SK-N-MC (cell line): Measurements from ENCODE around the gene SLC66A2.

Experiments
- EZH2 ChIP-seq: fragments of 200-600 bp; sonication (generic); IDR thresholded peaks from one replicate; pipeline ENCODE4 v1.6.1; 2017; ENCODE audit warnings: antibody characterized with exemption
- POLR2AphosphoS5 ChIP-seq: IDR thresholded peaks from 2 replicates; pipeline ENCODE4 v1.6.1; 2012; ENCODE audit warnings: mild to moderate bottlenecking, low read depth, low read length, borderline replicate concordance

DNA sequence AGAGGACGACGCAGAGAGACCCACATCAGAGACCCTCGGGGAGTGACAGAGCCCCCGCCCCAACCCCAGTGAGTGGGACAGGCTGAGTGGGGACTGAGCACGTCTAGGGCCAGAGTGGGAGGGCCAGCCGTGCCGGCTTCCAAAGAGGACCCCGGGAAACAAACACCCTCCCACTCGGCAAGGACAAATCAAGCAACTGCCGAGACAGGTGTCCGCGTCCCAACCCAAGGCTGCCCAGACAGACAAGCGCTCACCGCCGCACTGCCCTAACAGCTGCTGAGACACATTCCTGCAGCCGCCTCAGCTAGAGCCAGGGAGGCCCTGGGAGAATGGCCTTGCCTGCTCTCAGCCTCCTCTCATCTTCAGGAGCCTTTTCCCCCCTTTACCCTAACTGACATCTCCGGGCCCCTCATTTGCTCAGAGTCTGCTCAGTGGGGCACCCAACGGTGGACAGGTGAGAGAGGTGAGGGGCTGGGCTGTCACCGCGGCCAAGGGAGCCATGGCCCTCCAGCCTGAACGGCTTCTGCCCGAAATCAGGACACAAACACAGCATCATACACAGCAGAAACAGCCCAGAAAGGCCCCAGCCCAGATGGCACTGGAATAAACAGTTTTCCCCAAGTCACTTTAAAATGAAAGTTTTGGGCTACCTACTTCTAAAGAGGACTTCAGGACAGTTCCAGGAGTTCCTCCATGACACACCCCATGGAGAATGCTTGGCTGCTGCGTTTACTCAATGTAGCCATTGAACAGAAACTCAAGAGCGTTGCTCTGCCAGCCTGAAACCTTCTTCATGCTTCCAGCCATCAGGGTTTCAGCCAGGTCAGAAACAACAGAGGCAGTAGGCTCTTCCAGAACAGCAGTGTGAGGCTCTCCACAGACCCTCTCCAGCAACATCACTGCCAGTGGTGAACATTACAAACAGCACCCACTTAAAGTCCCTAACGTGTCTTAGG lies 23.6 kb downstream of the SLC66A2 start:
- TF ChIP-seq EZH2 = no peak
- TF ChIP-seq POLR2AphosphoS5 = no peak
